ENCODE measurements around the gene MCC. TPM values are rescaled to one million over a fixed set of nuclear protein-coding genes. Genes with fewer than 3 reads are reported as not detected.

Gene MCC
- total RNA-seq, 2 experiments from 2014 or later = 0.25 TPM; not detected in 1

DNA sequence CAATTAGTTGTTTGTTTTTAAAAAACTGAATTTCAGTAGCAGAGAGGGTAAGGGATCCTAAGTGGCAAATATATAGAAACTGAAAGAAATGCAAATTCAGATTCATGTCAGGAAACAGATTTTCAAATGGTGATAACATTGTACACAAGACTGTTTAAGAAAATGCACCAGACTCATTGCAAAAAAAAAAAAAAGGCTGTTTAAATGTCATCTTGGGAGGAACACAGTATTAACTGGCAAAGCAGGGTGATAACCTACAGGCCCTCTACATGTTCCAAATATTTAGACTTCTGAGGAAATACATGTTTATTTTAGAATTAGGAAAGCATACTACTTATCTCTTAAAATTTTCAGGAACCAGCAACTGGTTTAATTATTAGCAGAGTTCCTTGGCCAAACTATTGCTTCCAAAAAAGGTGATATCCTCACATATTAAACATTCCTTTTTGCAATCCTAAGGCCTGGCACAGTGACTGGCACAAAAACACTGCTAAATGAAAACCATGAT is 167.9 kb downstream of the MCC start:
- no peaks in the 10 kb centered on the region for H3K79me2 ChIP-seq (ENCODE audit: insufficient read depth, low read depth, low read length)
- no peak for DNase-seq (ENCODE audit: low spot score)
- H3K4me2 ChIP-seq (ENCODE audit: low read length) = no peak overlapping the region
- ChIA-PET CTCF (ENCODE audit: unreplicated experiment) (no interaction called here), POLR2A (no interaction called here)
- no peaks in the 10 kb centered on the region for H3K4me1 ChIP-seq (ENCODE audit: insufficient read depth, low read length, poor library complexity, severe bottlenecking)
- no TSS peak for BruUV-seq (replicated peaks)
- H3K9me2 ChIP-seq (ENCODE audit: insufficient read depth, low read length) = no peaks in the 10 kb centered on the region
- no peak overlapping the region for H3K4me3 ChIP-seq (ENCODE audit: low read depth, low read length, poor library complexity, severe bottlenecking)
- no peaks in the 10 kb centered on the region for H4K20me1 ChIP-seq (ENCODE audit: insufficient read depth, low read length)
- no peak for TF ChIP-seq CTCF (conservative IDR thresholded peaks at IDR 0.05; ENCODE audit: low read length)
- no peak for TF ChIP-seq EZH2phosphoT487 (IDR thresholded peaks at IDR 0.05; ENCODE audit: borderline replicate concordance, low read depth, low read length)
- H2AFZ ChIP-seq (ENCODE audit: low read length) = no peak overlapping the region
- no peak overlapping the region for H3K27ac ChIP-seq (ENCODE audit: low read depth, low read length, poor library complexity, severe bottlenecking)
- no peaks in the 10 kb centered on the region for H3K9me3 ChIP-seq (ENCODE audit: low read length)
- H3K36me3 ChIP-seq (ENCODE audit: insufficient read depth, low read length) = no peaks in the 10 kb centered on the region
- intact Hi-C loops (cut with micrococcal nuclease; ENCODE audit: unreplicated experiment) = no loop called here

DNA sequence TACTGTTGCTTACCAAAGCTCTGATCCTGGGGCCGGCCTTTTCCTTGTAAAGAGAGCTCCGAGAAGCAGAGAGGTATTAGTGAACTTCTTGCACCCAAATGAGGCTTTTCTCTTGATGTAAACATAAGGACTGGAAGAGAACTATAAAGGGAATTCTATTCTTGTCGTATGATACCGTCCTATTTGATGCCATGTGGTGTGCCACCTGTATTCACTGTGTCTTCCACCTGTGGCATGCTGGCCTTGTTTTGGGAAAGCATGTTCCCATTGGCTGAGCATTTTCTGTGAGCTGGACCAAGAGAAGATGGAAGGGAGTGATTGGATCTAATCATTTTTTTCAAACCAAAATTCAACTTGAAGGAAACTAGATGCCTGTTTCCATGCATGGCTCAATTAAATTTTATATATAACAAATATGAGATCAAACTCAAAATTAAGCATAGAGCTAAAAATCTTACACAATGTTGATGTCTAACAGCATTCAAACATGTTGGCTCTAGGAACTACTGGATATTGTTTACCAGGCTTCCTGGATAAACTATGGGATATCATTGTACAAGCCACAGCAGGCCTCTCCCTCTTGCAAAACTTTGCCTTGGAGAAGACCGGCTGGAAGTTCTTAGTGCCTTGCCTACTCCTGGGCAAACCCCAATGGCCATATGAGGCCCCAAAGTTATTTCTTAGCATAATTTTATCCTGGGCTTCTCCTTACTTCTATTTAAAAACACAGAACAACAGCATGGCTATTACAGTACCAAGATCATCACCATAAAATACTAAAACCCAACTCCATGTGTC is 168.8 kb downstream of the MCC start:
- intact Hi-C loops (cut with micrococcal nuclease; ENCODE audit: unreplicated experiment) = no loop called here
- no peak overlapping the region for H3K4me2 ChIP-seq (ENCODE audit: low read length)
- no peaks in the 10 kb centered on the region for H3K4me1 ChIP-seq (ENCODE audit: insufficient read depth, low read length, poor library complexity, severe bottlenecking)
- no peaks in the 10 kb centered on the region for H3K9me3 ChIP-seq (ENCODE audit: low read length)
- H2AFZ ChIP-seq (ENCODE audit: low read length) = no peak overlapping the region
- H3K36me3 ChIP-seq (ENCODE audit: insufficient read depth, low read length) = no peaks in the 10 kb centered on the region
- no peaks in the 10 kb centered on the region for H3K79me2 ChIP-seq (ENCODE audit: insufficient read depth, low read depth, low read length)
- TF ChIP-seq EZH2phosphoT487 (IDR thresholded peaks at IDR 0.05; ENCODE audit: borderline replicate concordance, low read depth, low read length) (no peak), CTCF (conservative IDR thresholded peaks at IDR 0.05; ENCODE audit: low read length) (no peak)
- no TSS peak for BruUV-seq (replicated peaks)
- DNase-seq (ENCODE audit: low spot score) = no peak
- no peaks in the 10 kb centered on the region for H4K20me1 ChIP-seq (ENCODE audit: insufficient read depth, low read length)
- ChIA-PET POLR2A (interaction anchor here (0.6 kb wide), 1 partner anchor 76 kb away, joined by 4 read pairs; no protein-coding TSS in a partner anchor), CTCF (ENCODE audit: unreplicated experiment) (no interaction called here)
- no peaks in the 10 kb centered on the region for H3K9me2 ChIP-seq (ENCODE audit: insufficient read depth, low read length)
- H3K27ac ChIP-seq (ENCODE audit: low read depth, low read length, poor library complexity, severe bottlenecking) = no peak overlapping the region
- H3K4me3 ChIP-seq (ENCODE audit: low read depth, low read length, poor library complexity, severe bottlenecking) = no peak overlapping the region

- H4K20me1 ChIP-seq (ENCODE audit: insufficient read depth, low read length) = no peaks in the 10 kb centered on the region
- intact Hi-C loops (cut with micrococcal nuclease; ENCODE audit: unreplicated experiment) = no loop called here
- H3K4me2 ChIP-seq (ENCODE audit: low read length) = no peak overlapping the region
- no TSS peak for BruUV-seq (replicated peaks)
- no peak overlapping the region; the same call in 1 of the 2 replicates for H2AFZ ChIP-seq (ENCODE audit: low read length)
- no peak overlapping the region for H3K4me3 ChIP-seq (ENCODE audit: low read depth, low read length, poor library complexity, severe bottlenecking)
- ChIA-PET CTCF (ENCODE audit: unreplicated experiment) (no interaction called here), POLR2A (interaction anchor here (0.8 kb wide), 1 partner anchor 13 kb away, joined by 3 read pairs; no protein-coding TSS in a partner anchor)
- H3K79me2 ChIP-seq (ENCODE audit: insufficient read depth, low read depth, low read length) = no peaks in the 10 kb centered on the region
- H3K9me2 ChIP-seq (ENCODE audit: insufficient read depth, low read length) = no peaks in the 10 kb centered on the region
- no peaks in the 10 kb centered on the region for H3K36me3 ChIP-seq (ENCODE audit: insufficient read depth, low read length)
- TF ChIP-seq CTCF (conservative IDR thresholded peaks at IDR 0.05; ENCODE audit: low read length) (no peak), EZH2phosphoT487 (IDR thresholded peaks at IDR 0.05; ENCODE audit: borderline replicate concordance, low read depth, low read length) (no peak)
- H3K27ac ChIP-seq (ENCODE audit: low read depth, low read length, poor library complexity, severe bottlenecking) = no peak overlapping the region
- H3K9me3 ChIP-seq (ENCODE audit: low read length) = no peaks in the 10 kb centered on the region
- no peak for DNase-seq (ENCODE audit: low spot score)
- H3K4me1 ChIP-seq (ENCODE audit: insufficient read depth, low read length, poor library complexity, severe bottlenecking) = no peaks in the 10 kb centered on the region
These were observed 170.6 kb downstream of the MCC start for GRCh38 chr5:113317636-113318035.
